Ovary (tissue), 9 donors: ENCODE data around the gene HTRA2. TPM values are rescaled to one million over a fixed set of nuclear protein-coding genes. Genes with fewer than 3 reads are reported as not detected.

Experiments used
- DNase-seq, 5 donors: peaks; one replicate each; pipeline ENCODE4 v3.0.0-alpha.2; 2019 to 2020
- H3K27ac ChIP-seq, 2 donors: fragments of 200-600 bp; one replicate each; pipeline versions ENCODE4 v1.5.1 to v1.8.0; 2019 to 2022
- H3K27me3 ChIP-seq: fragments of 200-600 bp; one replicate; pipeline ENCODE4 v1.8.0; 2022
- H3K36me3 ChIP-seq: fragments of 200-600 bp; sonication (generic); one replicate; pipeline ENCODE4 v1.5.1; 2019
- H3K4me1 ChIP-seq: one replicate; pipeline ENCODE4 v1.8.1; 2013; ENCODE audit warnings: mild to moderate bottlenecking, moderate library complexity; ENCODE audit not compliant: insufficient read depth
- H3K4me3 ChIP-seq: fragments of 200-600 bp; sonication (generic); one replicate; pipeline ENCODE4 v1.5.1; 2017
- H3K9me3 ChIP-seq, 2 donors: fragments of 200-600 bp in 1 of 2; sonication (generic) in 1 of 2; one replicate each; pipeline versions ENCODE4 v1.5.1 to v1.8.1; 2013 to 2019; ENCODE audit warnings: mild to moderate bottlenecking in 1 of 2, moderate library complexity in 1 of 2
- CTCF ChIP-seq, 3 donors: fragments of 450-650 bp in 2 of 3; fragments of 200-600 bp in 1 of 3; IDR thresholded peaks; one replicate each; pipeline versions ENCODE4 v1.5.1 to v1.8.0; 2016 to 2022; ENCODE audit warnings: antibody characterized with exemption in 3 of 3, mild to moderate bottlenecking in 1 of 3
- EP300 ChIP-seq: sonication (generic); formaldehyde crosslinking; IDR thresholded peaks from one replicate; pipeline ENCODE4 v1.6.1; 2017; ENCODE audit warnings: antibody characterized with exemption
- POLR2A ChIP-seq: fragments of 450-650 bp; IDR thresholded peaks from one replicate; pipeline ENCODE4 v1.6.1; 2017; ENCODE audit warnings: antibody characterized with exemption, mild to moderate bottlenecking, moderate library complexity
- WGBS, 3 donors: extraction: QIAGEN DNeasy Blood & Tissue Kit in 1 of 3; methylation state at CpG; one replicate each; pipeline versions ENCODE4 v1.1.5 to v1.1.7; 2013 to 2017; 5-methylcytosine and 5-hydroxymethylcytosine counted together
- intact Hi-C, 4 donors: fragments of 100-400 bp; cut with DNase I; formaldehyde crosslinking; loops; one replicate each; pipeline versions ENCODE4 v1.11.0 to v1.15.1; 2022 to 2023
- polyA plus RNA-seq, 2 donors: library from polyadenylated mRNA; stranded (reverse); fragments of 200-250 nt in 1 of 2; fragments of 350-450 nt in 1 of 2; fragmentation: Illumina TruSeq in 1 of 2; extraction: RNeasy Lipid Tissue Mini Kit (QIAGEN cat#74804) in 1 of 2; gene quantifications; one replicate each; pipeline ENCODE4 v1.2.3, GENCODE V29; 2013 to 2014
- total RNA-seq, 7 donors: library from RNA; depleted of rRNA in 2 of 7; stranded (reverse); fragments of >200 nt in 2 of 7; fragmentation: NEBNext Ultra II Directional in 3 of 7; extraction: Animal tissue kit (Norgen Biotek cat#: 25700) in 3 of 7; gene quantifications; one replicate each; pipeline versions ENCODE4 v1.1.0 to v1.2.4, GENCODE V29; 2016 to 2023
- donor health status: DM: no; HTN: no; CAD: no; lungs with moderate emphysema.
- donor health status: DM: no; HTN: no; CAD: no.
- donor health status: Bipolar disorder and iron deficiency.
- donor health status: DM: yes; HTN: yes; CAD: no.
- donor health status: DM: no; HTN: no; CAD: no.
- donor health status: DM: yes; HTN: yes; CAD: no.

The HTRA2 gene
- total and polyA plus RNA-seq, 9 donors, result 28.7 to 47.6 (median 36.9) TPM

GRCh38 chr2:74572178-74572925 lies 42.6 kb downstream of the HTRA2 start:
- 29 to 61% (median 36%) methylated on average over 3 of the region's 3 CpGs for WGBS, 3 donors
- no peak for DNase-seq
- no peaks in the 10 kb centered on the region for H3K9me3 ChIP-seq
- TF ChIP-seq EP300 (no peak), CTCF (IDR thresholded peaks at IDR 0.05) (no peak), POLR2A (no peak)
- no peaks in the 10 kb centered on the region for H3K4me1 ChIP-seq
- H3K27ac ChIP-seq, result no peak overlapping the region
- H3K27me3 ChIP-seq, result no peaks in the 10 kb centered on the region
- H3K36me3 ChIP-seq, result no peaks in the 10 kb centered on the region
- intact Hi-C loops, result no loop called here
- no peak overlapping the region for H3K4me3 ChIP-seq

GRCh38 chr2:74573747-74574562 lies 44.2 kb downstream of the HTRA2 start:
- WGBS, 3 donors, result 44 to 49% (median 46%) methylated on average over 7 of the region's 7 CpGs
- TF ChIP-seq POLR2A (no peak), EP300 (no peak), CTCF (IDR thresholded peaks at IDR 0.05) (no peak)
- H3K27ac ChIP-seq, result no peak overlapping the region
- H3K27me3 ChIP-seq, result no peaks in the 10 kb centered on the region
- DNase-seq, result no peak
- no peaks in the 10 kb centered on the region for H3K36me3 ChIP-seq
- H3K4me1 ChIP-seq, result no peaks in the 10 kb centered on the region
- H3K9me3 ChIP-seq, result no peaks in the 10 kb centered on the region
- no peak overlapping the region for H3K4me3 ChIP-seq
- intact Hi-C loops, result no loop called here

GRCh38 chr2:74575320-74575719 lies 45.6 kb downstream of the HTRA2 start:
- no peak for DNase-seq
- 79 to 89% (median 82%) methylated on average over 4 of the region's 4 CpGs for WGBS, 3 donors
- no peaks in the 10 kb centered on the region for H3K36me3 ChIP-seq
- intact Hi-C loops, result no loop called here
- no peaks in the 10 kb centered on the region for H3K4me1 ChIP-seq
- H3K27me3 ChIP-seq, result no peaks in the 10 kb centered on the region
- no peak overlapping the region for H3K27ac ChIP-seq
- H3K4me3 ChIP-seq, result no peak overlapping the region
- H3K9me3 ChIP-seq, result no peaks in the 10 kb centered on the region
- TF ChIP-seq CTCF (IDR thresholded peaks at IDR 0.05) (no peak), EP300 (no peak), POLR2A (no peak)

- no peak overlapping the region for H3K27ac ChIP-seq
- H3K27me3 ChIP-seq, result no peaks in the 10 kb centered on the region
- 47 to 63% (median 61%) methylated on average over 7 of the region's 7 CpGs for WGBS, 3 donors
- no peaks in the 10 kb centered on the region for H3K9me3 ChIP-seq
- intact Hi-C loops, result no loop called here
- no peak for DNase-seq
- H3K4me3 ChIP-seq, result no peak overlapping the region
- H3K4me1 ChIP-seq, result no peaks in the 10 kb centered on the region
- no peaks in the 10 kb centered on the region for H3K36me3 ChIP-seq
- no peak for TF ChIP-seq EP300
- no peak for TF ChIP-seq POLR2A
- no peak for TF ChIP-seq CTCF (IDR thresholded peaks at IDR 0.05)
Measured at GRCh38 chr2:74576211-74576862, 46.6 kb downstream of the HTRA2 start.
